IPS-18c (cell line): ENCODE measurements around the gene ERC1.
"Not testable (repeated sequence)": the region's sequence is repeated elsewhere in the genome, so short reads cannot be mapped to it uniquely, and the experiment has no call there.

Experiments used
- H3K4me3 ChIP-seq: 2 replicates; pipeline ENCODE4 v1.7.0; 2013; ENCODE audit warnings: low read depth, mild to moderate bottlenecking, low read length, moderate library complexity; ENCODE audit not compliant: insufficient read depth
- H3K9me3 ChIP-seq: one replicate; pipeline ENCODE4 v1.6.1; 2013; ENCODE audit warnings: mild to moderate bottlenecking, low read length, moderate library complexity; ENCODE audit not compliant: control insufficient read depth, insufficient read depth

The ERC1 gene

GRCh38 chr12:976644-977043 is 14.4 kb upstream of the ERC1 start:
- Histone ChIP-seq H3K4me3 (no peak overlapping the region), H3K9me3 (peaks cover 5% of the 10 kb centered on the region)

DNA sequence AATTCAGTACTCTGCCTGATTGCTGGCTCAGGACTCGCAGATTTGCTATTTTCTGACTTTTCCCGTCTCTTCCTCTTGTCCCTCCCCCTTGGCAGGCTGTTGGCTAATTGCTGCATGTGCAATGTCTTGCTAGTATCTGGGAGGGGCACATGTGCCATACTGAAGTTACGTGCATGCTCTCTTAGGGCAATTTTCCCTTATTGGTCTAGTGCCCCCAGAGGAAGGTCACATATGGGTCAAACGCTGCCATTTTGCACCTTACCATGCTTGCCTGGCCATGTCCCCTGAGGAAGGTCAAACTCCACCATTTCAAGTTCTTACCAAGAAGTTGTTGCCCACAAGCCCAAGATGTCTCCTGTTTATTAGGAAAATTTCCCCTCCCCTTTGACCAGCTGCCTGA is 13.9 kb upstream of the ERC1 start:
- Histone ChIP-seq H3K9me3 (peaks cover 5% of the 10 kb centered on the region), H3K4me3 (no peak overlapping the region)

- Histone ChIP-seq H3K9me3 (peaks cover 5% of the 10 kb centered on the region), H3K4me3 (no peak overlapping the region)
These were observed 11.7 kb upstream of the ERC1 start for GRCh38 chr12:979349-979748.

- no peak overlapping the region for H3K4me3 ChIP-seq
- peaks cover 5% of the 10 kb centered on the region for H3K9me3 ChIP-seq
These were observed 9.7 kb upstream of the ERC1 start for GRCh38 chr12:981176-981828.

DNA sequence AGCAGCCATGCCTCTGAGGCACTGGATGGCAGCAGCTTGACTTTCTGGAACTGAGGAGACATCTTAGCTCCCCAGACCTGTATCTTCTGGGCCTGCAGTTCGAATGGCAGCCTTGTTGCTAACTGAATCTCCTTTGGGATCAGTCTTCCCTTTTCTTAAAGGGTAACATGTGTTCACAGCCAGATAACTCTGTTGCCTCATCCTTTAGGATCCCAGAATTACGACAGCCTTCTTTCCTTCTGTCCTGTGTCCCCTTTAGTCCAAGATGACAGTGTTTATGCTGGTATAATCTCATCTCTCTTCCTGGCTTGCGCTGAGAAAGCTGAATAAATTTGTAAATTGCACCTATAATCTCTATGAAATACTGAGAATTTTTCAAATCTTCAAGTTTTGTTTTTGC is 9.1 kb upstream of the ERC1 start:
- Histone ChIP-seq H3K4me3 (no peak overlapping the region), H3K9me3 (peaks cover 5% of the 10 kb centered on the region)

DNA sequence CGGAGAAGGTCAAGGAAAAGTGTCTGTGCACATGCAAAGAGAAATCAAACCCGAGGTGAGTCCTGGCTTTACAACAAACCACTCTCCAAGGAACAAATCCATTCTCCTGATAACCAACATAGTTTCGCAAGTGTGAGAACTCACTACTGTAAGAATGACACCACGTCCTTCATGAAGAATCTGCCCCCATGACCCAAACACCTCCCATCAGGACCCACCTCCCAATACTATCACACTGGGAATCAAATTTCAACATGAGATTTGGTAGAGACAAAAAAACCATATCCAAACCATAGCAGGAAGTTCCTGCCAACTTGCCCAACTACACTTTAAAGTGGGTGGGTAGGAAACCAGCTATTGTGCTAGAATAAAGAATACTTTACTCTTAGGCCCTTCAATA is 2.4 kb upstream of the ERC1 start:
- Histone ChIP-seq H3K4me3 (no peak overlapping the region), H3K9me3 (no peaks in the 10 kb centered on the region)

DNA sequence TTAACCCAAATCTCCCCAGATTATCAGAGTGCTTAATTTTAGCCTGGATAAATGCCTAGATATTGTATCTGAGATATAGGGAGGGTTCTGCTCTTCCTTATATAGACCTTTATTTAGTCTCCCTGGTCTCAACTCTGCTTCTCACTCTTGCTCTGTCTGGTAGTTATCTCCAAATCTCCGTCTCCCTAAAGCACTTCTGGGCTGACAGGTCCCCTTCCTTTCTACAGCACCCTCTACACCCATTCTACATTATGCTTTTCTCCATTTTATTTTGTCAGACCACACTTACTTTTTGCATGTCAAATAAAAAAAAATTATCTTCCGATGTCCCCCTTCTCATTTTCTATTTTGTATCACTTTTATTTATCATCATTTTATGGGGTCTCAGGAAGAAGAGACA is 2.0 kb upstream of the ERC1 start:
- no peak overlapping the region for H3K4me3 ChIP-seq

GRCh38 chr12:989751-990660 is 1.0 kb upstream of the ERC1 start:
- no peaks in the 10 kb centered on the region for H3K9me3 ChIP-seq
- peak overlapping the region; percentile 91 for H3K4me3 ChIP-seq

More for the DNA sequence above, 2.0 kb upstream of the ERC1 start:
- H3K9me3 ChIP-seq = no peaks in the 10 kb centered on the region

- Histone ChIP-seq H3K4me3 (peak overlapping the region; percentile 73), H3K9me3 (no peaks in the 10 kb centered on the region)
These were observed 619 bp downstream of the ERC1 start for GRCh38 chr12:991350-992333.

GRCh38 chr12:992647-993046 is 1.6 kb downstream of the ERC1 start:
- Histone ChIP-seq H3K9me3 (no peaks in the 10 kb centered on the region), H3K4me3 (no peak overlapping the region)

GRCh38 chr12:996881-997280 is 5.9 kb downstream of the ERC1 start:
- no peak overlapping the region for H3K4me3 ChIP-seq
- H3K9me3 ChIP-seq = no peaks in the 10 kb centered on the region

DNA sequence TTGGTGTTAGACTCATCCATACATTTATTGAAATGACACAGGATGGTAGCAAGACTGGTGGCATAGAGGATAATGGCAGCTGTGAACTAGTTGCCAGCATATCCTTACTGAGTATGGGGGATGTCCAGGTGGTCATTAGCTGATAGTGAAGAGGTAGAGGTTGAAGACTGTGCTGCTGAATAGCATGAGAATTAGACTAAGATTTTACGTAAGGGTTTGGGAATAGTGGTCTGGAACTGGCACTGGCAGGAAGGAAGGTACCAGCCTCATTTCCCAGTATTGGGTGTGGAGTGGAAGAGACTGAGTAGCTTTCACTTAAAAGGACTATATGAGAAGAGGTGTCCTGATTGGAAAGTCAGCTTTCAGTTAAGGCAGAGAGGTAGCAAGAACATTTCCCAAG is 6.5 kb downstream of the ERC1 start:
- Histone ChIP-seq H3K9me3 (no peaks in the 10 kb centered on the region), H3K4me3 (no peak overlapping the region)

GRCh38 chr12:998020-998874 is 7.2 kb downstream of the ERC1 start:
- no peaks in the 10 kb centered on the region for H3K9me3 ChIP-seq
- no peak overlapping the region for H3K4me3 ChIP-seq

- H3K4me3 ChIP-seq, H3K9me3 ChIP-seq: not testable (repeated sequence)
These were observed 8.7 kb downstream of the ERC1 start for GRCh38 chr12:999736-1000135.

DNA sequence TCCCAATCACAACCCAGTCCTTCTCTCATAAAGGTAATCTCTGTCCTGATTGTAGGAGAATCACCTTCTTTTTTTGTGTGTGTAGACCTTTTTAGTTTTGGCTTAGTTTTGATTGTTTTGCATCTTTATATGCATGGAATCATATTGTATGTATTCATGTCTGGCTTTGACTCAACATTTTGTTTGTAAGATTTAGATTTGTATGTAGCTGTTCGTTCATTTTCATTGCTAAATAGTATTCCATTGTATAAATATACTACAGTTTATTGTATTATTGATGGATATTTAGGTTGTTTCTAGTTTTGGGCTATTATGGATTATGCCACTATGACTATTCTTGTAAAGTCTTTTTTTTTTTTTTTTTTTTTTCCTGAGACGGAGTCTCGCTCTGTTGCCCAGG is 10.5 kb downstream of the ERC1 start:
- Histone ChIP-seq H3K4me3 (no peak overlapping the region), H3K9me3 (no peaks in the 10 kb centered on the region)

- Histone ChIP-seq H3K9me3 (no peaks in the 10 kb centered on the region), H3K4me3 (no peak overlapping the region)
These were observed 12.7 kb downstream of the ERC1 start for GRCh38 chr12:1003600-1004271.
